Renal cortex interstitium (tissue), 11 donors: ENCODE data around the gene H2AZ1. TPM values are rescaled to one million over a fixed set of nuclear protein-coding genes. Genes with fewer than 3 reads are reported as not detected.
"Not testable (repeated sequence)": the region's sequence is repeated elsewhere in the genome, so short reads cannot be mapped to it uniquely, and the experiment has no call there.

Experiments
- DNase-seq, 11 donors: peaks; one replicate each; pipeline ENCODE4 v3.0.0-alpha.2; 2013; ENCODE audit warnings: low read depth in 9 of 11, low spot score in 4 of 11; ENCODE audit errors: extremely low read depth in 1 of 11
- polyA plus RNA-seq, 3 donors: library from polyadenylated mRNA; unstranded; fragments of 120-200 nt; gene quantifications; one replicate each; pipeline ENCODE4 v1.2.1, GENCODE V29; 2013; ENCODE audit not compliant: insufficient read length in 3 of 3

H2AZ1 gene
- polyA plus RNA-seq, 3 donors = 294 to 450 (median 443) TPM

- DNase-seq = no peak
Observed at GRCh38 chr4:99960648-99961047, 10.6 kb upstream of the H2AZ1 start.

GRCh38 chr4:99958207-99958606 lies 8.1 kb upstream of the H2AZ1 start:
- DNase-seq = not testable (repeated sequence)

- DNase-seq = peak in 2 of 11 donors; percentile 1 to 7
Observed at GRCh38 chr4:99950913-99951254, 809 bp upstream of the H2AZ1 start.

- DNase-seq = peak; percentile 86 to 96 (median 90)
Observed at GRCh38 chr4:99949034-99949998, 759 bp downstream of the H2AZ1 start.

- DNase-seq = no peak
Observed at GRCh38 chr4:99947608-99948007, 2.5 kb downstream of the H2AZ1 start.

GRCh38 chr4:99947190-99947578 lies 2.9 kb downstream of the H2AZ1 start:
- DNase-seq = peak in 1 of 11 donors; percentile 12

- DNase-seq = peak; percentile 43 to 72 (median 62)
Observed at GRCh38 chr4:99946356-99947189, 3.5 kb downstream of the H2AZ1 start, which contains the start of gene DNAJB14. Gene DNAJB14 (minus strand): TSS chr4:99946618. CDS start chr4:99946571, 47 bp downstream.

GRCh38 chr4:99945718-99946355 lies 4.2 kb downstream of the H2AZ1 start:
- peak in 7 of 11 donors; percentile 14 to 35 (median 27) for DNase-seq

- DNase-seq = no peak
Observed at GRCh38 chr4:99943904-99944437, 6.1 kb downstream of the H2AZ1 start.

- no peak for DNase-seq
Observed at GRCh38 chr4:99938243-99938753, 11.8 kb downstream of the H2AZ1 start.

GRCh38 chr4:99934891-99935290 lies 15.2 kb downstream of the H2AZ1 start:
- no peak for DNase-seq

GRCh38 chr4:99927566-99927965 lies 22.5 kb downstream of the H2AZ1 start:
- DNase-seq = no peak

GRCh38 chr4:99921174-99921573 lies 28.9 kb downstream of the H2AZ1 start:
- no peak for DNase-seq

GRCh38 chr4:99918656-99919055 lies 31.4 kb downstream of the H2AZ1 start:
- no peak for DNase-seq

- no peak for DNase-seq
Observed at GRCh38 chr4:99917575-99917974, 32.5 kb downstream of the H2AZ1 start.

- DNase-seq = no peak
Observed at GRCh38 chr4:99915449-99915848, 34.6 kb downstream of the H2AZ1 start.
